Lung (tissue), 12 donors: ENCODE measurements around the gene MCOLN1. TPM values are rescaled to one million over a fixed set of nuclear protein-coding genes. Genes with fewer than 3 reads are reported as not detected.
"Not testable (repeated sequence)": the region's sequence is repeated elsewhere in the genome, so short reads cannot be mapped to it uniquely, and the experiment has no call there.

Experiments
- ATAC-seq: fragments of 200-7000 bp; cut with Tn5 transposase; one replicate; pipeline ENCODE4 v1.9.1; 2020; ENCODE audit warnings: moderate number of reproducible peaks; ENCODE audit not compliant: insufficient read depth, low FRiP score
- DNase-seq, 3 donors: peaks; one replicate each; pipeline ENCODE4 v3.0.0-alpha.2; 2013 to 2017
- H3K27ac ChIP-seq, 2 donors: one replicate each; pipeline ENCODE4 v1.5.1; 2013; ENCODE audit warnings: mild to moderate bottlenecking in 2 of 2, moderate library complexity in 2 of 2, control low read depth in 1 of 2, inconsistent platforms in 1 of 2, low read depth in 1 of 2, low read length in 1 of 2
- H3K27me3 ChIP-seq, 3 donors: one replicate each; pipeline ENCODE4 v1.5.1; 2013; ENCODE audit warnings: low read length in 2 of 3; ENCODE audit not compliant: control insufficient read depth in 3 of 3, insufficient read depth in 3 of 3
- H3K36me3 ChIP-seq, 4 donors: one replicate each; pipeline ENCODE4 v1.5.1; 2013; ENCODE audit warnings: low read length in 4 of 4, mild to moderate bottlenecking in 1 of 4, moderate library complexity in 1 of 4; ENCODE audit not compliant: control insufficient read depth in 4 of 4, insufficient read depth in 4 of 4
- H3K4me1 ChIP-seq, 5 donors: one replicate each; pipeline ENCODE4 v1.5.1; 2013; ENCODE audit warnings: low read length in 5 of 5, mild to moderate bottlenecking in 2 of 5, moderate library complexity in 1 of 5; ENCODE audit not compliant: control insufficient read depth in 5 of 5, insufficient read depth in 5 of 5
- H3K4me3 ChIP-seq: one replicate; pipeline ENCODE4 v1.5.1; 2013; ENCODE audit warnings: mild to moderate bottlenecking, control low read depth, moderate library complexity
- H3K9ac ChIP-seq, 2 donors: one replicate each; pipeline ENCODE4 v1.5.1; 2013; ENCODE audit warnings: low read length in 2 of 2, control low read depth in 1 of 2; ENCODE audit not compliant: insufficient read depth in 1 of 2
- H3K9me3 ChIP-seq, 4 donors: one replicate each; pipeline ENCODE4 v1.5.1; 2013; ENCODE audit warnings: low read length in 3 of 4, mild to moderate bottlenecking in 1 of 4, moderate library complexity in 1 of 4; ENCODE audit not compliant: control insufficient read depth in 4 of 4, insufficient read depth in 3 of 4
- WGBS, 2 donors: extraction: QIAGEN DNeasy Blood & Tissue Kit; methylation state at CpG; one replicate each; pipeline ENCODE4 v1.1.7; 2013; 5-methylcytosine and 5-hydroxymethylcytosine counted together
- polyA plus RNA-seq, 2 donors: library from polyadenylated mRNA; stranded (reverse); fragments of 200-250 nt; gene quantifications; one replicate each; pipeline ENCODE4 v1.2.1, GENCODE V29; 2013
- total RNA-seq, 2 donors: library from RNA; depleted of rRNA in 1 of 2; stranded (reverse); fragments of >200 nt in 1 of 2; gene quantifications; one replicate each; pipeline ENCODE4 v1.2.1, GENCODE V29; 2014 to 2021
- TF ChIP-seq, protein P1 (sequence below): IDR thresholded peaks from 2 replicates; pipeline ENCODE4 v1.5.1; 2012; ENCODE audit warnings: mild to moderate bottlenecking; ENCODE audit errors: control extremely low read depth, extremely low read depth
- donor health status: control.
- donor health status: control.
- donor health status: Bipolar disorder and iron deficiency.
- donor health status: healthy.
- donor health status: DM: yes; HTN: yes; CAD: no.

The MCOLN1 gene
- total and polyA plus RNA-seq, 4 donors: 11.6 to 68.1 (median 59.9) TPM

- no peak for ATAC-seq
- Histone ChIP-seq H3K9me3 (no peaks in the 10 kb centered on the region), H3K4me3 (peak overlapping the region; percentile 80), H3K27me3 (no peaks in the 10 kb centered on the region), H3K27ac (peak overlapping the region; percentile 11 to 90), H3K36me3 (peaks cover 0 to 27% (median 4%) of the 10 kb centered on the region in 4 donors), H3K9ac (peak overlapping the region; percentile 49 to 77), H3K4me1 (peaks cover 0 to 14% (median 0%) of the 10 kb centered on the region in 5 donors)
- TF ChIP-seq, protein P1, sequence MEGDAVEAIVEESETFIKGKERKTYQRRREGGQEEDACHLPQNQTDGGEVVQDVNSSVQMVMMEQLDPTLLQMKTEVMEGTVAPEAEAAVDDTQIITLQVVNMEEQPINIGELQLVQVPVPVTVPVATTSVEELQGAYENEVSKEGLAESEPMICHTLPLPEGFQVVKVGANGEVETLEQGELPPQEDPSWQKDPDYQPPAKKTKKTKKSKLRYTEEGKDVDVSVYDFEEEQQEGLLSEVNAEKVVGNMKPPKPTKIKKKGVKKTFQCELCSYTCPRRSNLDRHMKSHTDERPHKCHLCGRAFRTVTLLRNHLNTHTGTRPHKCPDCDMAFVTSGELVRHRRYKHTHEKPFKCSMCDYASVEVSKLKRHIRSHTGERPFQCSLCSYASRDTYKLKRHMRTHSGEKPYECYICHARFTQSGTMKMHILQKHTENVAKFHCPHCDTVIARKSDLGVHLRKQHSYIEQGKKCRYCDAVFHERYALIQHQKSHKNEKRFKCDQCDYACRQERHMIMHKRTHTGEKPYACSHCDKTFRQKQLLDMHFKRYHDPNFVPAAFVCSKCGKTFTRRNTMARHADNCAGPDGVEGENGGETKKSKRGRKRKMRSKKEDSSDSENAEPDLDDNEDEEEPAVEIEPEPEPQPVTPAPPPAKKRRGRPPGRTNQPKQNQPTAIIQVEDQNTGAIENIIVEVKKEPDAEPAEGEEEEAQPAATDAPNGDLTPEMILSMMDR: no peak
- no peak for DNase-seq
- WGBS, 2 donors: 13 to 17% methylated on average over 29 to 30 of the region's 30 CpGs
Measured at GRCh38 chr19:7535998-7536695, 13.7 kb downstream of the MCOLN1 start.

- H3K9ac ChIP-seq, H3K27ac ChIP-seq, ATAC-seq, H3K27me3 ChIP-seq, H3K4me3 ChIP-seq, DNase-seq, H3K9me3 ChIP-seq: not testable (repeated sequence)
- Histone ChIP-seq H3K36me3 (peaks cover 6 to 50% (median 10%) of the 10 kb centered on the region in 4 donors), H3K4me1 (peaks cover 0 to 11% (median 0%) of the 10 kb centered on the region in 5 donors)
- WGBS, 2 donors: 97 to 98% methylated on average over 5 of the region's 5 CpGs
Measured at GRCh38 chr19:7538990-7539389, 16.6 kb downstream of the MCOLN1 start.

GRCh38 chr19:7539827-7540425, 17.5 kb downstream of the MCOLN1 start:
- peaks cover 0 to 8% (median 0%) of the 10 kb centered on the region in 5 donors for H3K4me1 ChIP-seq
- DNase-seq (no peak), ATAC-seq (no peak)
- WGBS, 2 donors: 95 to 97% methylated on average over 24 to 28 of the region's 28 CpGs
- H3K27ac ChIP-seq: no peak overlapping the region
- TF ChIP-seq, protein P1: no peak
- peaks cover 6 to 50% (median 10%) of the 10 kb centered on the region in 4 donors for H3K36me3 ChIP-seq
- no peaks in the 10 kb centered on the region for H3K9me3 ChIP-seq
- no peak overlapping the region for H3K4me3 ChIP-seq
- H3K27me3 ChIP-seq: no peaks in the 10 kb centered on the region
- H3K9ac ChIP-seq: no peak overlapping the region

- Histone ChIP-seq H3K4me1 (peaks cover 0 to 8% (median 0%) of the 10 kb centered on the region in 5 donors), H3K9ac (no peak overlapping the region), H3K36me3 (peaks cover 6 to 55% (median 10%) of the 10 kb centered on the region in 4 donors), H3K27ac (no peak overlapping the region), H3K27me3 (no peaks in the 10 kb centered on the region), H3K9me3 (no peaks in the 10 kb centered on the region), H3K4me3 (no peak overlapping the region)
- TF ChIP-seq, protein P1: no peak
- no peak for ATAC-seq
- WGBS, 2 donors: 83 to 89% methylated on average over 34 to 39 of the region's 39 CpGs
- DNase-seq: no peak
Measured at GRCh38 chr19:7540761-7541474, 18.5 kb downstream of the MCOLN1 start.
